ENCODE measurements around the gene ELF3. TPM values are rescaled to one million over a fixed set of nuclear protein-coding genes. Genes with fewer than 3 reads are reported as not detected.
A peak's percentile ranks its signal among the peaks of the same experiment; 100 is the strongest.

Gene ELF3
- total and polyA plus RNA-seq, 2 of the 13 experiments (the other 11 are each of a cell fraction or from before 2014, with no cell fraction given) = 11.5 to 55.1 TPM

DNA sequence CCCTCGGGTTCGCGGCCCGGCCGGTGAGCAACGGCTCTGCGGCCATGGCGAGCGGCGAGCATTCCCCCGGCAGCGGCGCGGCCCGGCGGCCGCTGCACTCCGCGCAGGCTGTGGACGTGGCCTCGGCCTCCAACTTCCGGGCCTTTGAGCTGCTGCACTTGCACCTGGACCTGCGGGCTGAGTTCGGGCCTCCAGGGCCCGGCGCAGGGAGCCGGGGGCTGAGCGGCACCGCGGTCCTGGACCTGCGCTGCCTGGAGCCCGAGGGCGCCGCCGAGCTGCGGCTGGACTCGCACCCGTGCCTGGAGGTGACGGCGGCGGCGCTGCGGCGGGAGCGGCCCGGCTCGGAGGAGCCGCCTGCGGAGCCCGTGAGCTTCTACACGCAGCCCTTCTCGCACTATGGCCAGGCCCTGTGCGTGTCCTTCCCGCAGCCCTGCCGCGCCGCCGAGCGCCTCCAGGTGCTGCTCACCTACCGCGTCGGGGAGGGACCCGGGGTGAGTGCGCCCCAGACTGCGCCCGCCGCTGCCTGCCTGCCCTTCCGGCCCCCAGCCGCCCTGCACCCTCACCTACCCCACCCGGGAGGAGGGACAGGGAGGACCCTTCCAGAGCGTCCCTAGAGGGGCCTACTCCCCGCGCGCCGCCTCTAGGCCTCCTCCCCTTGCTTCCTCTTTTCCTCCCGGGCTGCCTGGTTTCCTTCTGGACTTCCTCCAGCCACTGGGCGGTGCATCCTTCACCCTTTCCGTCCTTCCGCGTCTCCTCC is 27.6 kb upstream of the ELF3 start, which contains the start of gene RNPEP (continued):
- TF ChIP-seq, protein P1, sequence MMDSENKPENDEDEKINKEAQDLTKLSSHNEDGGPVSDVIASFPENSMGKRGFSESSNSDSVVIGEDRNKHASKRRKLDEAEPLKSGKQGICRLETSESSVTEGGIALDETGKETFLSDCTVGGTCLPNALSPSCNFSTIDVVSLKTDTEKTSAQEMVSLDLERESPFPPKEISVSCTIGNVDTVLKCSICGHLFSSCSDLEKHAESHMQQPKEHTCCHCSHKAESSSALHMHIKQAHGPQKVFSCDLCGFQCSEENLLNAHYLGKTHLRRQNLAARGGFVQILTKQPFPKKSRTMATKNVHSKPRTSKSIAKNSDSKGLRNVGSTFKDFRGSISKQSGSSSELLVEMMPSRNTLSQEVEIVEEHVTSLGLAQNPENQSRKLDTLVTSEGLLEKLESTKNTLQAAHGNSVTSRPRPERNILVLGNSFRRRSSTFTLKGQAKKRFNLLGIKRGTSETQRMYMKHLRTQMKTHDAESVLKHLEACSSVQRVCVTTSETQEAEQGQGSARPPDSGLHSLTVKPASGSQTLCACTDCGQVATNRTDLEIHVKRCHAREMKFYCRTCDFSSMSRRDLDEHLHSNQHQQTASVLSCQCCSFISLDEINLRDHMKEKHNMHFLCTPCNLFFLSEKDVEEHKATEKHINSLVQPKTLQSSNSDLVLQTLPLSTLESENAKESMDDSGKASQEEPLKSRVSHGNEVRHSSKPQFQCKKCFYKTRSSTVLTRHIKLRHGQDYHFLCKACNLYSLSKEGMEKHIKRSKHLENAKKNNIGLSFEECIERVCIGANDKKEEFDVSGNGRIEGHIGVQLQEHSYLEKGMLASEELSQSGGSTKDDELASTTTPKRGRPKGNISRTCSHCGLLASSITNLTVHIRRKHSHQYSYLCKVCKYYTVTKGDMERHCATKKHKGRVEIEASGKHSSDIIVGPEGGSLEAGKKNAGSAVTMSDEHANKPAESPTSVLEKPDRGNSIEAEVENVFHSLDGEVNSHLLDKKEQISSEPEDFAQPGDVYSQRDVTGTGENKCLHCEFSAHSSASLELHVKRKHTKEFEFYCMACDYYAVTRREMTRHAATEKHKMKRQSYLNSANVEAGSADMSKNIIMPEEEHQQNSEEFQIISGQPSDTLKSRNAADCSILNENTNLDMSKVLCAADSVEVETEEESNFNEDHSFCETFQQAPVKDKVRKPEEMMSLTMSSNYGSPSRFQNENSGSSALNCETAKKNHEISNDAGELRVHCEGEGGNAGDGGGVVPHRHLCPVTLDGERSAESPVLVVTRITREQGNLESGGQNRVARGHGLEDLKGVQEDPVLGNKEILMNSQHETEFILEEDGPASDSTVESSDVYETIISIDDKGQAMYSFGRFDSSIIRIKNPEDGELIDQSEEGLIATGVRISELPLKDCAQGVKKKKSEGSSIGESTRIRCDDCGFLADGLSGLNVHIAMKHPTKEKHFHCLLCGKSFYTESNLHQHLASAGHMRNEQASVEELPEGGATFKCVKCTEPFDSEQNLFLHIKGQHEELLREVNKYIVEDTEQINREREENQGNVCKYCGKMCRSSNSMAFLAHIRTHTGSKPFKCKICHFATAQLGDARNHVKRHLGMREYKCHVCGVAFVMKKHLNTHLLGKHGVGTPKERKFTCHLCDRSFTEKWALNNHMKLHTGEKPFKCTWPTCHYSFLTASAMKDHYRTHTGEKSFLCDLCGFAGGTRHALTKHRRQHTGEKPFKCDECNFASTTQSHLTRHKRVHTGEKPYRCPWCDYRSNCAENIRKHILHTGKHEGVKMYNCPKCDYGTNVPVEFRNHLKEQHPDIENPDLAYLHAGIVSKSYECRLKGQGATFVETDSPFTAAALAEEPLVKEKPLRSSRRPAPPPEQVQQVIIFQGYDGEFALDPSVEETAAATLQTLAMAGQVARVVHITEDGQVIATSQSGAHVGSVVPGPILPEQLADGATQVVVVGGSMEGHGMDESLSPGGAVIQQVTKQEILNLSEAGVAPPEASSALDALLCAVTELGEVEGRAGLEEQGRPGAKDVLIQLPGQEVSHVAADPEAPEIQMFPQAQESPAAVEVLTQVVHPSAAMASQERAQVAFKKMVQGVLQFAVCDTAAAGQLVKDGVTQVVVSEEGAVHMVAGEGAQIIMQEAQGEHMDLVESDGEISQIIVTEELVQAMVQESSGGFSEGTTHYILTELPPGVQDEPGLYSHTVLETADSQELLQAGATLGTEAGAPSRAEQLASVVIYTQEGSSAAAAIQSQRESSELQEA (CRISPR knock-in tag; IDR thresholded peaks at IDR 0.05; ENCODE audit: not compliant biosample characterization) = no peak
- TF ChIP-seq, protein P2, sequence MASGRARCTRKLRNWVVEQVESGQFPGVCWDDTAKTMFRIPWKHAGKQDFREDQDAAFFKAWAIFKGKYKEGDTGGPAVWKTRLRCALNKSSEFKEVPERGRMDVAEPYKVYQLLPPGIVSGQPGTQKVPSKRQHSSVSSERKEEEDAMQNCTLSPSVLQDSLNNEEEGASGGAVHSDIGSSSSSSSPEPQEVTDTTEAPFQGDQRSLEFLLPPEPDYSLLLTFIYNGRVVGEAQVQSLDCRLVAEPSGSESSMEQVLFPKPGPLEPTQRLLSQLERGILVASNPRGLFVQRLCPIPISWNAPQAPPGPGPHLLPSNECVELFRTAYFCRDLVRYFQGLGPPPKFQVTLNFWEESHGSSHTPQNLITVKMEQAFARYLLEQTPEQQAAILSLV (CRISPR knock-in tag; IDR thresholded peaks at IDR 0.05; ENCODE audit: borderline replicate concordance) = no peak
- no peak for TF ChIP-seq SMARCC2 (IDR thresholded peaks at IDR 0.05)
- no peak for TF ChIP-seq FOXK2 (IDR thresholded peaks at IDR 0.05)
- TF ChIP-seq KLF11 (CRISPR knock-in tag; IDR thresholded peaks at IDR 0.05) = no peak
- peak; percentile 65; the same call in 1 of the 2 replicates for TF ChIP-seq ZNF605 (CRISPR knock-in tag; IDR thresholded peaks at IDR 0.05)
- TF ChIP-seq ZEB1 (IDR thresholded peaks at IDR 0.05; ENCODE audit: insufficient replicate concordance, low read depth) = no peak
- no peak for TF ChIP-seq RAD51 (IDR thresholded peaks at IDR 0.05; ENCODE audit: borderline replicate concordance)
- TF ChIP-seq CHD4 (IDR thresholded peaks at IDR 0.05; ENCODE audit: borderline replicate concordance, low read length) = no peak
- TF ChIP-seq, protein P3, sequence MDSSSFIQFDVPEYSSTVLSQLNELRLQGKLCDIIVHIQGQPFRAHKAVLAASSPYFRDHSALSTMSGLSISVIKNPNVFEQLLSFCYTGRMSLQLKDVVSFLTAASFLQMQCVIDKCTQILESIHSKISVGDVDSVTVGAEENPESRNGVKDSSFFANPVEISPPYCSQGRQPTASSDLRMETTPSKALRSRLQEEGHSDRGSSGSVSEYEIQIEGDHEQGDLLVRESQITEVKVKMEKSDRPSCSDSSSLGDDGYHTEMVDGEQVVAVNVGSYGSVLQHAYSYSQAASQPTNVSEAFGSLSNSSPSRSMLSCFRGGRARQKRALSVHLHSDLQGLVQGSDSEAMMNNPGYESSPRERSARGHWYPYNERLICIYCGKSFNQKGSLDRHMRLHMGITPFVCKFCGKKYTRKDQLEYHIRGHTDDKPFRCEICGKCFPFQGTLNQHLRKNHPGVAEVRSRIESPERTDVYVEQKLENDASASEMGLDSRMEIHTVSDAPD (CRISPR knock-in tag; IDR thresholded peaks at IDR 0.05) = no peak; the same call in 1 of the 2 replicates
- TF ChIP-seq TEAD3 (CRISPR knock-in tag; optimal IDR thresholded peaks at IDR 0.05; ENCODE audit: borderline replicate concordance) = no peak
- TF ChIP-seq, protein P4, sequence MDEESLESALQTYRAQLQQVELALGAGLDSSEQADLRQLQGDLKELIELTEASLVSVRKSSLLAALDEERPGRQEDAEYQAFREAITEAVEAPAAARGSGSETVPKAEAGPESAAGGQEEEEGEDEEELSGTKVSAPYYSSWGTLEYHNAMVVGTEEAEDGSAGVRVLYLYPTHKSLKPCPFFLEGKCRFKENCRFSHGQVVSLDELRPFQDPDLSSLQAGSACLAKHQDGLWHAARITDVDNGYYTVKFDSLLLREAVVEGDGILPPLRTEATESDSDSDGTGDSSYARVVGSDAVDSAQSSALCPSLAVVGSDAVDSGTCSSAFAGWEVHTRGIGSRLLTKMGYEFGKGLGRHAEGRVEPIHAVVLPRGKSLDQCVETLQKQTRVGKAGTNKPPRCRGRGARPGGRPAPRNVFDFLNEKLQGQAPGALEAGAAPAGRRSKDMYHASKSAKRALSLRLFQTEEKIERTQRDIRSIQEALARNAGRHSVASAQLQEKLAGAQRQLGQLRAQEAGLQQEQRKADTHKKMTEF (CRISPR knock-in tag; IDR thresholded peaks at IDR 0.05) = peak; percentile 63; the same call in 1 of the 2 replicates
- no peak for TF ChIP-seq ZSCAN12 (CRISPR knock-in tag; IDR thresholded peaks at IDR 0.05)
- TF ChIP-seq JARID2 (CRISPR knock-in tag; IDR thresholded peaks at IDR 0.05; ENCODE audit: insufficient replicate concordance) = peak; percentile 42
- 0 out of 2 replicates have a peak, but pooled peaks have one; percentile 60 for TF ChIP-seq ZNF501 (CRISPR knock-in tag; IDR thresholded peaks at IDR 0.05)
- no peak for TF ChIP-seq ATAD3A (CRISPR knock-in tag; IDR thresholded peaks at IDR 0.05)
- TF ChIP-seq PTBP1 (IDR thresholded peaks at IDR 0.05; ENCODE audit: low read depth, low read length, poor library complexity, severe bottlenecking) = no peak
- peak; percentile 57; the same call in 1 of the 2 replicates for TF ChIP-seq NFKB2 (CRISPR knock-in tag; IDR thresholded peaks at IDR 0.05; ENCODE audit: borderline replicate concordance)
